Kidney epithelial cell (primary cell): Measurements from ENCODE around the gene HSFX3. TPM values are rescaled to one million over a fixed set of nuclear protein-coding genes. Genes with fewer than 3 reads are reported as not detected.
"Not testable (repeated sequence)": the region's sequence is repeated elsewhere in the genome, so short reads cannot be mapped to it uniquely, and the experiment has no call there.

Source experiments
- DNase-seq: peaks from one replicate; pipeline ENCODE4 v3.0.0-alpha.2; 2010; ENCODE audit warnings: low read depth
- H3K27me3 ChIP-seq: 2 replicates; pipeline ENCODE4 v1.6.0; 2011; ENCODE audit warnings: low read length; ENCODE audit not compliant: control insufficient read depth, insufficient read depth
- H3K36me3 ChIP-seq: 2 replicates; pipeline ENCODE4 v1.5.1; 2011; ENCODE audit warnings: low read length; ENCODE audit not compliant: control insufficient read depth, insufficient read depth
- H3K4me3 ChIP-seq: 2 replicates; pipeline ENCODE4 v1.5.1; 2011; ENCODE audit warnings: low read depth, mild to moderate bottlenecking, control low read depth, low read length
- total RNA-seq: library from RNA; depleted of rRNA; stranded (reverse); fragments of >200 nt; gene quantifications from 2 replicates; pipeline ENCODE4 v1.2.3, GENCODE V29; 2015
- TF ChIP-seq, protein P1 (sequence below): IDR thresholded peaks from 2 replicates; pipeline ENCODE4 v1.5.1; 2011; ENCODE audit warnings: mild to moderate bottlenecking, moderate library complexity, low read length, control low read depth, inconsistent platforms; ENCODE audit not compliant: insufficient read depth, poor library complexity, severe bottlenecking

HSFX3 gene
- total RNA-seq, 1 donor from 2014 or later: not detected

DNA sequence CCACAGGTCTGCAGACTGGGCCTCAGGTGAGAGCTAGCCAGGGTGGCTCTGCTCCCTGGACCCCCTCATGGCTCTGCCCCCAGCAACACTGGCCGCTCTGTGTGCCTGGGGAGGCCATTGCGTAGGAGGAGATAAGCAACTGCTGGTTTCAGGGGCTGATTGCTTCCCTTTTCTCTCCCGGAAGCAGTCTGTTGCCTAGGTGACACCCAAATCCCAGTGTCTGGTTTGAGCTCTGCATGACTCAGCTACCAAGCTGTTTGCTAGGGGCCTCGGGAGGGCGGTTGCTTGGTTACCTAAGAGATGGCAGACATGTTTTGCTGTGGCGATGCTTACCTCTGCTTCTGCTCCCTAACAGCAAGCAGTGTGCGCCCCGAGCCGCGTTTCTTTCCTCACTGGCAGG is 24.3 kb downstream of the HSFX3 start:
- not testable (repeated sequence) for DNase-seq, H3K4me3 ChIP-seq, H3K36me3 ChIP-seq

DNA sequence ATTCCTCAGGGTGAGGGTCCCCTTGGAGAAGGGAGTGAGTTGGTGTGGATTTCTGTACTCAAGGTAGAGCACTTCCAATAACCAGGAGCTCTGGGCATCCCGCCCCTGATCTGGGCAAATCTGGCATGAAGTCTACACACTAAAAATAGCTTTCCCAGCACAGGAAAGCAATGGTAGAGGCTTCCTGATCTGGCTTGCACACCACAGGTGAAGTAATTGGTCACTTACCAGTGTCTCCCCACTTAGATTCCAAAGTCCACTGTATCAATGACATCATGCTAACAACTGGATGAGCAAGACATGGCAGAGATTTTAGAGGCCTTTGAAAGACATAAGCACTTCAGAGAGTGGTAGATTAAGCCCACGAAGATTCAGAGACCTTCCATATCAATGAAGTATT is 26.8 kb downstream of the HSFX3 start:
- Histone ChIP-seq H3K36me3 (no peaks in the 10 kb centered on the region), H3K27me3 (no peaks in the 10 kb centered on the region), H3K4me3 (no peak overlapping the region)
- TF ChIP-seq, protein P1, sequence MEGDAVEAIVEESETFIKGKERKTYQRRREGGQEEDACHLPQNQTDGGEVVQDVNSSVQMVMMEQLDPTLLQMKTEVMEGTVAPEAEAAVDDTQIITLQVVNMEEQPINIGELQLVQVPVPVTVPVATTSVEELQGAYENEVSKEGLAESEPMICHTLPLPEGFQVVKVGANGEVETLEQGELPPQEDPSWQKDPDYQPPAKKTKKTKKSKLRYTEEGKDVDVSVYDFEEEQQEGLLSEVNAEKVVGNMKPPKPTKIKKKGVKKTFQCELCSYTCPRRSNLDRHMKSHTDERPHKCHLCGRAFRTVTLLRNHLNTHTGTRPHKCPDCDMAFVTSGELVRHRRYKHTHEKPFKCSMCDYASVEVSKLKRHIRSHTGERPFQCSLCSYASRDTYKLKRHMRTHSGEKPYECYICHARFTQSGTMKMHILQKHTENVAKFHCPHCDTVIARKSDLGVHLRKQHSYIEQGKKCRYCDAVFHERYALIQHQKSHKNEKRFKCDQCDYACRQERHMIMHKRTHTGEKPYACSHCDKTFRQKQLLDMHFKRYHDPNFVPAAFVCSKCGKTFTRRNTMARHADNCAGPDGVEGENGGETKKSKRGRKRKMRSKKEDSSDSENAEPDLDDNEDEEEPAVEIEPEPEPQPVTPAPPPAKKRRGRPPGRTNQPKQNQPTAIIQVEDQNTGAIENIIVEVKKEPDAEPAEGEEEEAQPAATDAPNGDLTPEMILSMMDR: no peak
- DNase-seq: no peak

More for the DNA sequence above, 24.3 kb downstream of the HSFX3 start:
- not testable (repeated sequence) for H3K27me3 ChIP-seq

GRCh38 chrX:149521438-149521837 is 28.3 kb downstream of the HSFX3 start:
- Histone ChIP-seq H3K27me3 (no peaks in the 10 kb centered on the region), H3K4me3 (no peak overlapping the region), H3K36me3 (no peaks in the 10 kb centered on the region)
- TF ChIP-seq, protein P1: no peak
- no peak for DNase-seq

- H3K27me3 ChIP-seq, DNase-seq, H3K36me3 ChIP-seq, H3K4me3 ChIP-seq: not testable (repeated sequence)
Observed at GRCh38 chrX:149520636-149521277, 29.0 kb downstream of the HSFX3 start.

DNA sequence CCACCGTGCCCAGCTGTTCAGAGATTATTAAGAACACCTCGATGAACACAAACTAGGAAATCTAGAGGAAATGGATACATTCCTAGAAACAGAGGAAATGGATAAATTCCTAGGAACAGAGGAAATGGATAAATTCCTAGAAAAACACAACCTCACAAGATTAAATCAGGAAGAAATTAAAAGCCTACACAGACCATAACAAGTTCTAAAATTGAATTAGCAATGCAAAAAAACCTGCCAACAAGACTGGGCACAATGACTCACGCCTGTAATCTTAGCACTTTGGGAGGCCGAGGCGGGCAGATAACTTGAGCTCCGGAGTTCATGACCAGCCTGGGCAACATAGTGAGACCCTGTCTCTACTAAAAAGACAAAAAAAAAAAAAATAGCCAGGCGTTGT is 31.5 kb downstream of the HSFX3 start:
- H3K36me3 ChIP-seq: no peaks in the 10 kb centered on the region
- TF ChIP-seq, protein P1: no peak
- no peaks in the 10 kb centered on the region for H3K27me3 ChIP-seq
- DNase-seq: no peak
- no peak overlapping the region for H3K4me3 ChIP-seq

DNA sequence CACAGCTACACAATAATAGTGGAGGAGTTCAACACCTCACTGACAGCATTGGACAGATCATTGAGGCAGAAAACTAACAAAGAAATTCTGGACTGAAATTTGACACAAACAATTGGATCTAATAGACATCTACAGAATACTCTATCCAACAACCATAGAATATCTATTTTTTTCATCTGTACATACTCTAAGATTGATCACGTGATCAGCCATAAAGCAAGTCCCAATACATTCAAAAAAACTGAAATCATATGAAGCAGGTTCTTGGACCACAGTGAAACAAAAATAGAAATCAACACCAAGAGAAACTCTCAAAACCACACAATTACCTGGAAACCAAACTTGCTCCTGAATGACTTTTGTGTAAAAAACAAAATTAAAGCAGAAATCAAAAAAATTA is 32.4 kb downstream of the HSFX3 start:
- TF ChIP-seq, protein P1: no peak
- DNase-seq: no peak
- Histone ChIP-seq H3K27me3 (no peaks in the 10 kb centered on the region), H3K4me3 (no peak overlapping the region), H3K36me3 (no peaks in the 10 kb centered on the region)

- Histone ChIP-seq H3K36me3 (no peaks in the 10 kb centered on the region), H3K4me3 (no peak overlapping the region), H3K27me3 (no peaks in the 10 kb centered on the region)
- DNase-seq: no peak
- TF ChIP-seq, protein P1: no peak
Observed at GRCh38 chrX:149516604-149517003, 33.1 kb downstream of the HSFX3 start.
